ENCODE results near the gene PAPPA2. TPM values are rescaled to one million over a fixed set of nuclear protein-coding genes. Genes with fewer than 3 reads are reported as not detected.

PAPPA2 gene
- total RNA-seq, 2 experiments from 2014 or later = 0.19 TPM; not detected in 1

DNA sequence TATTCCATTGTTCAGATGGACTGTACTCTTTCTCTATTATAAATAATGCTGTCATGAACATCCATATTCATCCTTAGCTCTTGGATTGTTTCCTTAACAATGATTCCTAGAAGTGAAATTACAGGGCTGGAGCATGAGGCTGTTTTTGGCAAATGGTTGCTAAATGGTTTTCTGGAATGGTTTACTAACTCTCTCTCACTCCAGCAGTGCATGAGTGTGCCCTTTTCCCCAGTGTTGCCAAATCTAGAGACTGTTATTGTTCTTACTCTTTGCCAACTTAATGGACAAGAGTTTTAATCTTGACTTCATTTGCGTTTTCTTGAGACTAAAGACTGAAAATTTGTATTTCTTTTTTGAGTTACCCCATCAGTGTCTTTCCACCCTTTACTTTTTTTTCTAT is 113.0 kb downstream of the PAPPA2 start:
- Histone ChIP-seq H3K4me3 (ENCODE audit: low read depth, low read length, poor library complexity, severe bottlenecking) (no peak overlapping the region), H3K36me3 (ENCODE audit: insufficient read depth, low read length) (no peaks in the 10 kb centered on the region), H3K9me2 (ENCODE audit: insufficient read depth, low read length) (no peaks in the 10 kb centered on the region), H3K27ac (ENCODE audit: low read depth, low read length, poor library complexity, severe bottlenecking) (no peak overlapping the region), H3K9me3 (ENCODE audit: low read length) (no peaks in the 10 kb centered on the region), H3K4me2 (ENCODE audit: low read length) (no peak overlapping the region), H2AFZ (ENCODE audit: low read length) (no peak overlapping the region), H3K4me1 (ENCODE audit: insufficient read depth, low read length, poor library complexity, severe bottlenecking) (no peaks in the 10 kb centered on the region), H3K79me2 (ENCODE audit: insufficient read depth, low read depth, low read length) (no peaks in the 10 kb centered on the region), H4K20me1 (ENCODE audit: insufficient read depth, low read length) (no peaks in the 10 kb centered on the region)
- BruUV-seq (replicated peaks) = no TSS peak
- intact Hi-C loops (cut with micrococcal nuclease; ENCODE audit: unreplicated experiment) = no loop called here
- no peak for DNase-seq (ENCODE audit: low spot score)
- no peak for TF ChIP-seq EZH2phosphoT487 (IDR thresholded peaks at IDR 0.05; ENCODE audit: borderline replicate concordance, low read depth, low read length)
- TF ChIP-seq, protein P1, sequence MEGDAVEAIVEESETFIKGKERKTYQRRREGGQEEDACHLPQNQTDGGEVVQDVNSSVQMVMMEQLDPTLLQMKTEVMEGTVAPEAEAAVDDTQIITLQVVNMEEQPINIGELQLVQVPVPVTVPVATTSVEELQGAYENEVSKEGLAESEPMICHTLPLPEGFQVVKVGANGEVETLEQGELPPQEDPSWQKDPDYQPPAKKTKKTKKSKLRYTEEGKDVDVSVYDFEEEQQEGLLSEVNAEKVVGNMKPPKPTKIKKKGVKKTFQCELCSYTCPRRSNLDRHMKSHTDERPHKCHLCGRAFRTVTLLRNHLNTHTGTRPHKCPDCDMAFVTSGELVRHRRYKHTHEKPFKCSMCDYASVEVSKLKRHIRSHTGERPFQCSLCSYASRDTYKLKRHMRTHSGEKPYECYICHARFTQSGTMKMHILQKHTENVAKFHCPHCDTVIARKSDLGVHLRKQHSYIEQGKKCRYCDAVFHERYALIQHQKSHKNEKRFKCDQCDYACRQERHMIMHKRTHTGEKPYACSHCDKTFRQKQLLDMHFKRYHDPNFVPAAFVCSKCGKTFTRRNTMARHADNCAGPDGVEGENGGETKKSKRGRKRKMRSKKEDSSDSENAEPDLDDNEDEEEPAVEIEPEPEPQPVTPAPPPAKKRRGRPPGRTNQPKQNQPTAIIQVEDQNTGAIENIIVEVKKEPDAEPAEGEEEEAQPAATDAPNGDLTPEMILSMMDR (conservative IDR thresholded peaks at IDR 0.05; ENCODE audit: low read length) = no peak
- ChIA-PET POLR2A (no interaction called here), CTCF (ENCODE audit: unreplicated experiment) (no interaction called here)

DNA sequence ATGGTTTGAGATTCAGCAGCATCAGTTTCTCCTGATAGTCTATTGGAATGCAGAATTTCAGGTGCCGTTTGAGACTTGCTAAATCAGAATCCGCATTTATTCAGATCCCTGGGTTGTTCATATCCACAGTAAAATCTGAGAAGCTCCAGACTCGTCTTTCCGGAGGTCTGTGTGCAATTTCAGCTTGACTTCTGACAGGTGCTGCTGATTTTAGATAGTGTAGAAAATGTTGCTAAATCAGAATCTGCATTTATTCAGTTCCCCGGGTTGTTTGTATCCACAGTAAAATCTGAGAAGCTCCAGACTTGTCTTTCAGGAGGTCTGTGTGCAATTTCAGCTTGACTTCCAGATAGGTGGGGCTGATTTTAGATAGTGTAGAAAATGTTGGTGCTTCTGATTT is 113.7 kb downstream of the PAPPA2 start:
- Histone ChIP-seq H2AFZ (ENCODE audit: low read length) (no peak overlapping the region), H4K20me1 (ENCODE audit: insufficient read depth, low read length) (no peaks in the 10 kb centered on the region), H3K36me3 (ENCODE audit: insufficient read depth, low read length) (no peaks in the 10 kb centered on the region), H3K4me2 (ENCODE audit: low read length) (no peak overlapping the region), H3K4me3 (ENCODE audit: low read depth, low read length, poor library complexity, severe bottlenecking) (no peak overlapping the region), H3K4me1 (ENCODE audit: insufficient read depth, low read length, poor library complexity, severe bottlenecking) (no peaks in the 10 kb centered on the region), H3K27ac (ENCODE audit: low read depth, low read length, poor library complexity, severe bottlenecking) (no peak overlapping the region), H3K9me3 (ENCODE audit: low read length) (no peaks in the 10 kb centered on the region), H3K9me2 (ENCODE audit: insufficient read depth, low read length) (no peaks in the 10 kb centered on the region), H3K79me2 (ENCODE audit: insufficient read depth, low read depth, low read length) (no peaks in the 10 kb centered on the region)
- BruUV-seq (replicated peaks) = no TSS peak
- no peak for DNase-seq (ENCODE audit: low spot score)
- ChIA-PET POLR2A (no interaction called here), CTCF (ENCODE audit: unreplicated experiment) (no interaction called here)
- TF ChIP-seq, protein P1 (conservative IDR thresholded peaks at IDR 0.05; ENCODE audit: low read length) = no peak
- TF ChIP-seq EZH2phosphoT487 (IDR thresholded peaks at IDR 0.05; ENCODE audit: borderline replicate concordance, low read depth, low read length) = no peak
- intact Hi-C loops (cut with micrococcal nuclease; ENCODE audit: unreplicated experiment) = no loop called here

DNA sequence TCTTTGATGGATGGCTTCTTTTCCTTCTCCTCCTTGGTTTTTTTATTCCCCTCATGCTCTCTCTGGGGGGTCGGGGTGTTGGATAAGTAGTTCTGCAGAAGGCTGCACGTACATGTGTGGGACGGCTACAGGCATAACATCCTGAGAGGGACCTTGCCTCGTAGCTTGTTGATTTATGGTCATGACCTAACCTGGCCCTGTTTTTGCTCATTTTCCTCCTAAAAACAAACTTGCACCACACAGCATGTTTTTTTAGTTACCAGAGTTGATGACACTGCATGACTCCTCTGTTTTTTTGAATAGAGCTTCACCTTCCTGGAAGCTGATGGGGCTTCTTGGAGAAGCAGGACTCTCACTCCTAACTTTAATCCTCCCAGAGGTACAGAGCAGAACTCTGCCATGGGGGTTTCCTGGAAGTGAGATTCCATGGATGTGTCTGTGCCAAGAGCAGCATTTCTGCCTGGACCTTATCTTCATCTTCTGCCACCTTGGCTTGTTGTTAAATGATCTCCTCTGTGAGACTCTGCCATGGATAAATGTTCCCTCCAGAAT is 114.7 kb downstream of the PAPPA2 start:
- no peak for TF ChIP-seq EZH2phosphoT487 (IDR thresholded peaks at IDR 0.05; ENCODE audit: borderline replicate concordance, low read depth, low read length)
- Histone ChIP-seq H3K9me2 (ENCODE audit: insufficient read depth, low read length) (no peaks in the 10 kb centered on the region), H3K36me3 (ENCODE audit: insufficient read depth, low read length) (no peaks in the 10 kb centered on the region), H3K9me3 (ENCODE audit: low read length) (no peaks in the 10 kb centered on the region), H4K20me1 (ENCODE audit: insufficient read depth, low read length) (no peaks in the 10 kb centered on the region), H3K27ac (ENCODE audit: low read depth, low read length, poor library complexity, severe bottlenecking) (no peak overlapping the region), H3K4me1 (ENCODE audit: insufficient read depth, low read length, poor library complexity, severe bottlenecking) (no peaks in the 10 kb centered on the region), H2AFZ (ENCODE audit: low read length) (no peak overlapping the region), H3K4me2 (ENCODE audit: low read length) (no peak overlapping the region), H3K79me2 (ENCODE audit: insufficient read depth, low read depth, low read length) (no peaks in the 10 kb centered on the region), H3K4me3 (ENCODE audit: low read depth, low read length, poor library complexity, severe bottlenecking) (no peak overlapping the region)
- POLR2A ChIA-PET = no interaction called here
- BruUV-seq (replicated peaks) = no TSS peak
- CTCF ChIA-PET (ENCODE audit: unreplicated experiment) = no interaction called here
- intact Hi-C loops (cut with micrococcal nuclease; ENCODE audit: unreplicated experiment) = no loop called here
- DNase-seq (ENCODE audit: low spot score) = no peak

All from OCI-LY7 (cell line).